Measurements from ENCODE around the gene TBX4. TPM values are rescaled to one million over a fixed set of nuclear protein-coding genes. Genes with fewer than 3 reads are reported as not detected.

TBX4 gene
- polyA plus RNA-seq, 2 of the 4 experiments (the other 2 are of a cell fraction): 0.17 to 0.18 TPM

- POLR2A ChIA-PET: no interaction called here
- no peak overlapping the region for H3K4me3 ChIP-seq
- H3K4me1 ChIP-seq: peaks cover 13% of the 10 kb centered on the region
- H3K4me2 ChIP-seq: no peak overlapping the region
- no peak for DNase-seq (ENCODE audit: low read depth in 1 of 2, low spot score in 1 of 2)
- H3K9me3 ChIP-seq: no peaks in the 10 kb centered on the region
- CTCF ChIA-PET: interaction anchor here (0.5 to 1.7 kb wide), 10 partner anchors 14 to 774 kb away, joined by 3 to 5 read pairs (median 3); no protein-coding TSS in a partner anchor
- no peak overlapping the region for H3K27ac ChIP-seq
- ATAC-seq: no peak
- TF ChIP-seq PHF8 (IDR thresholded peaks at IDR 0.05; ENCODE audit: borderline replicate concordance, low read depth) (no peak), REST (IDR thresholded peaks at IDR 0.05) (no peak), SMC3 (IDR thresholded peaks at IDR 0.05) (no peak), KDM5A (IDR thresholded peaks at IDR 0.05) (no peak), ATOH8 (CRISPR knock-in tag; IDR thresholded peaks at IDR 0.05; ENCODE audit: low read depth) (no peak), EHF (CRISPR knock-in tag; IDR thresholded peaks at IDR 0.05) (no peak), RAD21 (conservative IDR thresholded peaks at IDR 0.05 in 1 of 2, IDR thresholded peaks at IDR 0.05 in 1 of 2) (no peak), CHD4 (IDR thresholded peaks at IDR 0.05; ENCODE audit: borderline replicate concordance) (no peak), TFCP2L1 (CRISPR knock-in tag; IDR thresholded peaks at IDR 0.05) (no peak)
- FAIRE-seq: no peak
Observed at GRCh38 chr17:61447358-61447757, 4.9 kb upstream of the TBX4 start.

- FAIRE-seq (no peak), ATAC-seq (no peak), DNase-seq (ENCODE audit: low read depth in 1 of 2, low spot score in 1 of 2) (no peak)
- peaks cover 13% of the 10 kb centered on the region for H3K4me1 ChIP-seq
- POLR2A ChIA-PET: no interaction called here
- WGBS (ENCODE audit: missing lambda C conversion rate): 83% methylated on average over 2 of the region's 2 CpGs
- no peak overlapping the region for H3K4me3 ChIP-seq
- no peak overlapping the region for H3K27ac ChIP-seq
- H3K9me3 ChIP-seq: no peaks in the 10 kb centered on the region
- CTCF ChIA-PET: interaction anchor here (0.7 to 1.7 kb wide), 8 partner anchors 13 to 135 kb away, joined by 3 to 5 read pairs (median 4); no protein-coding TSS in a partner anchor
- H3K4me2 ChIP-seq: no peak overlapping the region
- TF ChIP-seq FOSB (CRISPR knock-in tag; IDR thresholded peaks at IDR 0.05): no peak
- TF ChIP-seq REST (IDR thresholded peaks at IDR 0.05): no peak
- TF ChIP-seq MAZ (IDR thresholded peaks at IDR 0.05; ENCODE audit: borderline replicate concordance, low read depth, low read length): no peak
- no peak for TF ChIP-seq RCOR1 (IDR thresholded peaks at IDR 0.05; ENCODE audit: low read depth, low read length)
- no peak for TF ChIP-seq HDAC2 (IDR thresholded peaks at IDR 0.05)
- no peak for TF ChIP-seq NPAS2 (CRISPR knock-in tag; IDR thresholded peaks at IDR 0.05; ENCODE audit: borderline replicate concordance)
- TF ChIP-seq CHD2 (IDR thresholded peaks at IDR 0.05; ENCODE audit: low read length, partially characterized antibody): no peak
- TF ChIP-seq USF2 (IDR thresholded peaks at IDR 0.05): no peak
- TF ChIP-seq MYC (IDR thresholded peaks at IDR 0.05; ENCODE audit: borderline replicate concordance, low read length): no peak
- no peak for TF ChIP-seq CEBPB (IDR thresholded peaks at IDR 0.05)
- no peak for TF ChIP-seq RAD21 (conservative IDR thresholded peaks at IDR 0.05 in 1 of 2, IDR thresholded peaks at IDR 0.05 in 1 of 2)
- no peak for TF ChIP-seq ZFP36 (IDR thresholded peaks at IDR 0.05; ENCODE audit: borderline replicate concordance, partially characterized antibody)
- no peak for TF ChIP-seq KDM5A (IDR thresholded peaks at IDR 0.05)
- no peak for TF ChIP-seq EP300 (IDR thresholded peaks at IDR 0.05)
- TF ChIP-seq E2F6 (IDR thresholded peaks at IDR 0.05; ENCODE audit: borderline replicate concordance, low read depth): no peak
- no peak for TF ChIP-seq NFE2L2 (conservative IDR thresholded peaks at IDR 0.05; ENCODE audit: low read length)
- no peak for TF ChIP-seq ATOH8 (CRISPR knock-in tag; IDR thresholded peaks at IDR 0.05; ENCODE audit: low read depth)
- no peak for TF ChIP-seq HMGXB4 (CRISPR knock-in tag; IDR thresholded peaks at IDR 0.05; ENCODE audit: borderline replicate concordance)
Observed at GRCh38 chr17:61448042-61448441, 4.2 kb upstream of the TBX4 start.

Data from A549 (cell line).